Amniotic stem cell (primary cell): ENCODE measurements around the gene VWDE.

Experiments used
- DNase-seq: peaks from one replicate; lab custom pipeline; 2025; lab: John Stamatoyannopoulos, UW

Gene VWDE

DNA sequence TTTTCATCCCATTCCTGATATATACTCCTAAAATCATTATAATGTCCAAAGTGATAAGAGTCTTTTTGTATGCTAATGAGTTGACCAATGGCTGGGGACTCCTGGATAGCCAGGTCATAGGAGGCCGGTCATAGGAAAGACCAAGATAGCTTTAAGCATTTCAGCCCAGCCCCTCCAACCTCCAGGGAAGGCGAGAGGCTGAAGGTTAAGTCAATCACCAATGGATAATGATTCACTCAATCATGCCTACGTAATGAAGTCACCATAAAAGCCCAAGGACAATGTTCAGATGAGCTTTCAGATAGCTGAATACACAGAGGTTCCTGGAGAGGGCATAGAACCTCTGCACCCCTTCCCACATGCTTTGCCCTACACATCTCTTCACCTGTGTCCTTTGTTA is 75.7 kb downstream of the VWDE start:
- no peak for DNase-seq

DNA sequence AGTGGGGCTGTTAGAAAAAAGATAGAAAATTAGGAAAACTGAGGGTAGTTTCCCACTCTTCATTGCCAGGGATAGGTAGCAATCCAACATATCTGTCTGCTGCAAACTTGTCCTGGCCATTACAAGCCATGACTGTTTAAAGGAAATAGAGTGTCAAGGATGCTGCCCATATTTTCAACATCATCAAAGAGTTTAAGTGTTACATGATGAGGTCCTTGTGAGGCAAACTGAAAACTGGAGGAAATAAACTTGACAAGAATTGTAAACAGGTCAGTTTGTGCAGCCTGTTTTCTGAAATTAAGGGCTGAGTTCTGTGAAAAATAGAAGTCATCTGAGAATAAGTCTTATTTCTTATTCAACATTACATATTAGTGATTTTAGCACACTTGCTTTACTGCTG is 78.0 kb downstream of the VWDE start:
- no peak for DNase-seq

DNA sequence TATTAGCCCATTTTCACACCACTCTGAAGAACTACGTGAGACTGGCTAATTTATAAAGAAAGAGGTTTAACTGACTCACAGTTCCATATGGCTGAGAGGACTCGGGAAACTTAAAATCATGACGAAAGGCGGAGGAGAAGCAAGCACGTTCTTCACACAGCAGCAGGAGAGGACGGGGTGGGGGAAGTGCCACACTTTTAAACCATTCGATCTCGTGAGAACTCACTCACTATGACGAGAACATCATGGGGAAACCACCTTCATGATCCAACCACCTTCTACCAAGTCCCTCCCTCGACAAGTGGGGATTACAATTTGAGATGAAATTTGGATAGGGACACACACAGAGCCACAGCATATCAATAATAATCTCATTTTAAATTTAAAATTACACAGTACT is 80.2 kb downstream of the VWDE start:
- no peak for DNase-seq

DNA sequence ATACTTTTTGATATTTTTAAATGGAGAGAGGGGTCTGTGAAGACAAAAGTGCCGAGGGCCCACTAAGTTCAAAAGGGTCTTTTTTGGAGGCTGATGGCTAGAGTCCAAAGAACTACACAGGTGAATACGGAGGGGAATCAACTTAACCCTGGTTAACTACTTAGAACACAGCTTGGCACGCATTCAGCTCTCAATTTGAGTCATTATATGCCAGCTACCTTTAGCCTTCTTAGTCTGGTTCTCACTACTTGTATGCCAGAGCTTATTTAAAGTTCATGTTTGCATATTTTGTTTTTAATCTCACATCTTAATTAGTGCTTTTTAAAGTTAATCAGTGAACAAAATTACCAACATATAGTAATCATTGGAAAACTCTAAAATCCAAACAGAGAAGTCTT is 80.8 kb downstream of the VWDE start:
- no peak for DNase-seq

DNA sequence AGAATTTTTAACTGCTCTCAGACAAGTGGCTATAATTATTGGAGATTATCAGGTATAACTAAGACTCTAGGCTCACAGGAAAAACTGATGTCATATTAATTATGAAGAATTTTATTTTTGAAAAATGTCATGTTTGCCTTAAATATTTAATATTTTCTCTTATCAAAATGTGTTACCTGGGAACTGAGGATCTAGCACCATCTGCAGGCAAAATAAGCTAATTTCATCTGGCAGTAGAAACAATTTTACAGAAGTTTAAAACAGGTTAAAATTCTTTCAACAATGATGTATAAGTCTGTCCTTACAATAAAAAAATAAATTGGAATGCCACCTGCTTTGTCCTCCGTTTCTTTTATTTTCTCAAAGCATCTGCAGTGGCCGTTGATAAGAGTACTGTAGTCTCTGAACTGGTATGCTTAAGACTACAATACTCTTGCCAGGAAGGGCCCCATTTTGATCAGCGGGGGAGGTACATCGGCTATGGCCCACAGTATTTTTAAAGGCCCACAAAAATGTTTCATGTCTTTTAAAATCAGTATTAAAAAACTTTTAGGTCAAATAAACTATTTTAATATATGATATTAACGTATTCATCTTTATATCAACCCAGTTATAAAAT is 81.3 kb downstream of the VWDE start:
- DNase-seq: no peak

DNA sequence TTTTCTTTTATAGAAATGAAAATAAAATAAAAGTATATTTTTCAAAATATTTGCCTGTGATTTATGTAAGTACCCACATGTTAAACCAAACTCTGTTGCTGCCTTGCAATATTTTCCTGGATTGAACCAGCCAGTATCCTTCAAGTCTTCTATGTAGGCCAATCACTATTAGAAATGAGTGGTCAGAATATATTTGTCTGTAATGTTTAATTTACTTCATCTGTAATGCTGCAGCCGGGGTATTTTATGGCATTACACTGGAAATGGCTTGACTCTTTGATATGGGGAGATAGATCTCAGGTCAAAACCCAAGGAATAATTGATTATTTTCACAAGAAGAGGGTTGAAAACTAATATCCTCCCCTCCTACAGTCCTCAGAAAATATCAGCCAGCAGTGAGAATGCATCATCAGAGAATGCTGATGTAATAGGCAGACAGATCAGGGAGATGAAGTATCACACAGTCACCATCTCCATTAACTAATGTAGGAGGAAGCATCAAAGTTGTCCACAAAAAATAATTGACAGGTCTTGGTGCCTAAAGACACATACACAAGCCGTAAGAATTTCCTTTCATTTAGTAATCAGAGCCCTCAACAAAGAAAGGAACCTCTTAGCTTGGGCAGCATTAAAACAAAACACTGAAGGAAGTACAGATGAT is 82.5 kb downstream of the VWDE start:
- no peak for DNase-seq

DNA sequence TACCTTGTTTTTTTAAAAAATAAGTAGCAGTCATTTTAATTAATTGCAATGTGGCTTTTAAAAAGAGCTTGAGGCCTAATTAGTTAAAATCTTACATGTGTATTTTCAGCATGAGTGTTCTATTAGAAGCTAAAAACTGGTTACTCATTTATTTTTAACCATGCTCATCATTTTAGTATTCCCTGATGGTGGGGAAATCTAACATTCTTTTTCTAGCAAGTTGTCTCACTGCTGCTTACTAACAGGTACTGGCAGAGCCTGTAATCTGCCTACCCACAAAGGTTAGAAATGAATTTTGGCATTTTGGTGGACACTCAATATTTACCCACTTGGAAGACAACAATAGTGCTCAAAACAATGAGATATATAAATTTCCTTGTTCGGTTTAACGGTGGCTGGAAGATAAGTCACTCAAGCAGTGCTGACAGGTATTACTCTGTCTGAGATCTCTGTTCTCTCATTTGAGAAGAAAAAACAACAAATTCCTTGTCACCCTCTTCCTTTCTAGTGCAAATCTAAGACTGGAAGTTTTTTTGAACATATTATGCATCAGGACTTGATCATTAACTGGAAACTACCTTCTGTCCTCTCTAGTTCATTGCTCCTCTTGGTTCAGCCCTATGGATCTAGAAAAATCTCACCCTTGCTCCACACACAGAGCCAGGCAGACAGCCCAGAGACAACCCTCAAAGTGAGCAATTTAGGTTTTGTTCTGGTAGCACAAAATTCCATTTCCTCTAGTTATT is 83.3 kb downstream of the VWDE start:
- no peak for DNase-seq

DNA sequence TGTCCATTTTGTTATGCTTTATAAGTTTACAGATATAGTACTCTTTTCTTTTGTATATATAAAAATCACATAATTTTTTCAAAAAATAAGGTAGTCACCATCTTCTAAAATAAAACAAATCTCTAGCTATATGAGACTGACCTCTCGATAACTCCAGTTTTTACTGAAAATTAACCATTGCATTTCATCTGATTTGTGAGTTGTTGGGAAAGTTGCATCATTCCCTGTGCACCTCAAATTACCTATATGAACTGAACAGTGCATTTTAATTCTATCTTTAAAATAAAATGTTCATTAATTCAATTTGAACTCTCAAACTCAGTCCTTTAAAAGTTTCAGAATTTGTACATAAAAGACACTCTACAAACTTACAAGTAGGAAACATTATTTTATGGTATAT is 86.0 kb downstream of the VWDE start:
- no peak for DNase-seq

DNA sequence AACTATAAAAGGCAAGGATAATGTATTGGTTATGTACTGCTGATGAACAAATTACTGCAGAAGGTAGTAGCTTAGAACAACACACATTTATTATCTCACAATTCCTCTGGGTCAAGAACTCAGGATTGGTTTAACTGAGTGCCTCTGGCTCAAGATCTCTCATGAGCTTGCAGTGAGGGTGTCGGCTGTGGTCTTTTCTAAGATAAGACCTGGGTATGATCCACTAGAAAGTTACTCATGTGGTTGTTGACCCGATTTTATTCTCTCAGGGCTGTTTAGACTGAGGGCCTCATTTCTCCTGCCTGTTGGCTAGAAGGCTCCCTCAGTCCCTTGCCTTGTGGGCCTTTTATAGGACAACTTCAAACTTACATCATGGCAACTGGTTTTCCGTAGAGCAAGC is 86.7 kb downstream of the VWDE start:
- no peak for DNase-seq

DNA sequence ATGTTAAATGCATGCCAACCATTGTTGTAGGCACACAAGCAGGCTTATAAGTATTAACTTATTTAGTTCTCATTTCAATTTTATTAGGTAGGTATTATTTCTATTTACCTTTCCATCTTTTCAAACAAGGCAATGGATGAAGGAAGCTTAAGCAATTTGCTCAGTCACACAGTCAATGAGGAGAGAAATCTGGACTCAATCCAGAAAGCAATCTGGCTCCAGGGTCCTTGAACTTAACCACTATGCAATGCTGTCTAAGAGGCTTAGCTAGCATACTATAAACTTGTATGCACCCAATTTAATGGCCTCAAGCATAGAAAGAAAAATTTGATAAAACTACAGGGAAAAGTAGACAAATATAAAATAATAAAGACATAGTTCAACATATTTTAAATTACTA is 88.6 kb downstream of the VWDE start:
- no peak for DNase-seq

DNA sequence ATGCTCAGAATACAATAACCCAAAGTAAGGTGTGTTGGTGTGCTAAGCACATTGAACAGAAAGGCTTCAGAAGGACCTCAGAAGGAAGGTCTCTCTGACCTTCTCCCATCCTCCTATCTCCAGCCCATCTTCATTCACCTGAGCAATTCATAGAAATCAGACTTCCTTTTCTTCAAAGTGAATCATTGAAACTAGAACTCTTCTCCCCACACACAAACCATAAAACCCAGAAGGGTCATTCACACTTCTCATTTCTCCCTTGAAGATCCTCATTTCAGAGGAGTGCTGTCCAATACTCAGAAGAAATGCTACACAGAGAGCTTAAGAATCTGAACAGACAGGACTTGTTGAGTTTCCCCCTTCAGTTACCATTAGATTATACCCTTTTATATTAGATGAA is 89.5 kb downstream of the VWDE start:
- no peak for DNase-seq

DNA sequence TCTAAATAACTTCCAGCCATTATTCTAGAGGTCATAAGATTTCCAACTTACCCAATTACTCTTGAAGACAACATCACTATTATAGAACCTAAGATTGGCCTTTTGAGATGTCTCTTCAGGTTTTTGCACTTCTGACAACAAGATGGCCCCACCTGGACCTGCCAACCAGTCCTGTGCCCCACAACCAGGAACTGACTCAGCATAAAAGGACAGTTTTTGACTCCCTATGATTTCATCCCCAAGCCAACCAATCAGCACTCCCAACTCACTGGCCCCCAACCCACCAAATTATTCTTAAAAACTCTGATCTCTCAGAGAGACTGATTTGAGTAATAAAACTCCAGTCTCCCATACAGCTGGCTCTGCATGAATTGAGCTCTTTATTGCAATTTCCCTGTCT is 98.2 kb downstream of the VWDE start:
- DNase-seq: no peak

DNA sequence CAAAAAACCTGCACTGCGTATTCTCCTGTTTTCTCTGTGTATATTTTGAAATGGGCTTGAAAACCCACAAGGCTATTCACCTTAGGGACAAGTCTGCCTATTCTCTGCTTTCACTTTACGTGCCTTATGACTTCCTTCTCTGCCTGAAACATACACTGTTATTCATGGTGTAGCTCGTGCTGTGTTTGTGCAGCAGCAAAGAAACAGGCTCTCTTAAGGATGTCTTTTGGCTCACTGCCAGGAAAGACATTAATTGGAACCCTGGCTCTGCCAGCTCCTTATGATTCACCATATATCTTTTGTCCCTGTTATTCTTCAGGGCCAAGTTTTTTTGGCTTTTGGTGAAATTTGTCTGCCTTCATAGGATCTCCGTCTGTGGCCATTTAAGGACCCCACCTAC is 100.2 kb downstream of the VWDE start:
- no peak for DNase-seq

DNA sequence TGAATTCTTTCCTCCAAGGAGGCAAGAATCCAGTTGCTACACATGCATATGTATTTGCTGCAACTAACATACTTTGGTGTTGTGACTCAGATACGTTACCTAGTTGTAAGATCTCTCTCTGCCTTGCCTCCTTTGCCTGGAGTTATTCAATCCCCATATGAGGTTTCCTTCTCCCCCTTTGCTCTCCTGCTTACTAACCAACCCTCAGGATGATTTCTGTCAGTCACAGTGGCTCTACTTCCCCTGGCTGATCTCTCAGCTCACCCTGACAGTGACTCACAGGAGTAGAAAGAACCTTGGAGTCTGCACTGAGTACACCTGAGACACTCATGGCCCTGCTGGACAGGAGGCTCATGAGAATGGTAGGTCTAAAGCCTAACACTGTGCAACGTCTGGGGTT is 100.6 kb downstream of the VWDE start:
- no peak for DNase-seq

DNA sequence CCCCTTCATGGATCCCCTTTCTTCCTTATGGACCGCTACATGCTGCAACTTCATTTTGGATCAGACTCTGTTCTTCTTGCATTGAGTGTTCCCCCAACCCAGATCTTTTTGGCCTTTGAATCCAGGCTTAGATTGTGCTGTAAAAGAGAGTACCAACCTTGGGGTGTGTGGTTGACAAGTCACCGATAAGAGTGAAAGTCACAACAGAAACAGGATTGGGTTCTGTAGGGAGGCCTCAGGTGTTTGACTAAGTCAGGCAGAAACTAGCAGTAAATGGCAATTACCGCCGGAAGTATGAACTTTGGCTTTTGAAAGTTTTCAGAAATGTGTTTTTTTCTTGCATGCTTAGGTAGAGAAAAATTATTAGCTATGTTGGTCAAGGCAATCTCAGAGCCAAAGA is 103.2 kb downstream of the VWDE start:
- DNase-seq: no peak

DNA sequence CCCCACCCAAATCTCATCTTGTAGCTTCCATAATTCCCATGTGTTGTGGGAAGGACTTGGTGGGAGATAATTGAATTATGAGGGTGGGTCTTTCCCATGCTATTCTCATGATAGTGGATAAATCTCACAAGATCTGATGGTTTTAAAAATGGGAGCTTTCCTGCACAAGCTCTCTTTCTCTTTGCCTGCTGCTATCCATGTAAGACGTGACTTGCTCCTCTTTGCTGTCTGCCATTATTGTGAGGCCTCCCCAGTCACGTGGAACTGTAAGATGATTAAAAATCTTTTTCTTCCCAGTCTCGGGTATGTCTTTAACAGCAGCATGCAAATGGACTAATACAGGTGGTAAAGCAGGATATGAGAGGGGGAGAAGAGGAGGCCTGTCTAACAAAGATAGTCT is 104.3 kb downstream of the VWDE start:
- DNase-seq: no peak

DNA sequence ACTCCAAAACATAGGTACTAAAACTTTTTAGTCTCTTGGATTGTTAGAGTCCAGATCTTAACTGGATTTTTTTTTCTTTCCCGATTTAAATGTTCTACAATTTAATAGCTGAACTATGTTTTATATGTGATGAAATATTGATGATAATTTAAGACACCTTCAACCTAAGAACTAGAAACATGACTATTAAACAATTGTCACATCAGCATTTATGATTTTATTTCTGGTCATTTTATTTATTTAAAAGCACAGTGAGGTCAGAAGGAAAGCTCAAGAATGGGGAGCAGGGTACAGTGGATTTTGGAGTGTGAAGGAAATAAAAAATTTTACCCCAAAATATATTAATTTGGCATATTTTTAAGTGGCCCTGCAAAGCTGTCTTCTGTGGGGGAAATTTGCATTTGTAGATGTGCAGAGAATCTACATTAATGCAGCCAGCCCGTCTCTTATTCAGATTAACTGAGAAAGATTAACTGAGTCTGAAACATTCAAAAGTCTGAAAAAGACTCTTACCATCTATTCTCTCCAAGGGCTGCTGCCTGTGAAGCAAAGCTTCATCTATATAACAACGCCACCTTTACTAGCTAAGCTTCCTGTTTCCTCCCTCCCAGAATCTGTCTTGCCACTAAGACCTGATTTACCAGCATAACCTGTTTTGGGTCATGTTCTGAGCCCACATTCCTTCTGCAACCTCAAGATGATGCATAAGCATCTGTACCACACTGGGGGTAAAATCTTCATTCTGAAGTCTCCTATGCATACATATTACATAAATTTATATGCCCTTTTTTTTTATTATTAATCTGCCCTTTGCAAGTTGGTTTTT is 106.2 kb downstream of the VWDE start:
- DNase-seq: no peak

DNA sequence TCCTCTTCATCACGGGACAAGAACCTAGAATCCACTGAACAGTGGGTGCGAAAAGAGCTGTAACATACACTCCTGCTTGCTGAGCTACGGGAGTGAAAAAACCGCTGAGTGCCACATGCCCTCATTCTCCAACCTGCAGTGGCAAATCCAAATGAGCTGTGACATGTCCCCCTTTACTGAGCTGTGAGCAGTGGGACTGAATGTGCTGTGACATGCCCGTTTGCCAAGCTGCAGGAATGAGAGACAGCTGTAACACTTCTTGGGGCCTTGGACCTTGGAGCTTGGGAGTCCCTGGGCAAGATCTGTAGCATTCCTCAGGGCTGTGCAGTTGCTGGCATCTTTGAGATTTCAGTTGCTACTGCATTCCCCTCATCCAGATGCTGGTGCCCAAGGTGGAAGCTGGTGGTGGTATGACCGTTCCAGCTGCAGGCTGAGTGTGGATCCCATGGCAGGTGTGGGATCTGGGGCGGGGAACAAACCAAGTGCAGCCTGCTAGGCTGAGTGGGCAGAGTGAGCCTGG is 107.6 kb downstream of the VWDE start:
- DNase-seq: no peak

DNA sequence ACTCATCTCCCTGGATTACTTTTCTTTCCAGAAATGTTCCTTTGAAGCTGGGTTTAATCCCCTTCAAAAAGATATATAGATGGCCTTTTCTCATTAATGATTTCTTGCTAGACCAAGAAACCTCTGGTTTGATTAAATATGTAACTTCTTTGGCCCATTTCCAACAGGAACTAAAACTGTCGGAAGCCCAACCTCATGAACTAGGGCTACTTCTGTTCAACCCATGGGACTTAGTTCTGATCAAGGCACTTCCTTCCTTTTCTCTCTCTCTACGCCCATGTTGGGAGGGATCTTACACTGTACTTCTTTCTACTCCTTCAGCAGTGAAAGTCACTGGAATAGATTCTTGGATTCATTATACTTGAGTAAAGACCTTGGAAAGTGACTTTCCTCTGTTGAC is 109.0 kb downstream of the VWDE start:
- DNase-seq: no peak

DNA sequence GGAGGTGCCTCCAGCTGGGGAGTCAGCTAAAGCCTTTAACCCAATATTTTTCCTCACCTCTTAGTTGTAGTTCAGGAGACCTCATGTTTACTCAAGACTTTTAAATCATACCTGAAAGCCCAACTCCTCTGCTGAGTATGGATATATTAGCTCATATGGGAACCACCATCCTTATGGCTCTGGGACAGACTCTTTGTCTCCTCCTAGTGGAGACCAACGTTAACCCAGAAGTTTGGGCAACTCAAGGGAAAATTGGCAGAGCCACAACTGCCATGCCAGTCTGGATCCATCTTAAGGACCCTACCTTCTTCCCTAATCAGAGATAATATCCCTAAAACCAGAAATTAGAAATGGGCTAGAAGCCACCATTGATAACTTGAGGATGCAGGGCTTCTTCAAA is 111.8 kb downstream of the VWDE start:
- no peak for DNase-seq

DNA sequence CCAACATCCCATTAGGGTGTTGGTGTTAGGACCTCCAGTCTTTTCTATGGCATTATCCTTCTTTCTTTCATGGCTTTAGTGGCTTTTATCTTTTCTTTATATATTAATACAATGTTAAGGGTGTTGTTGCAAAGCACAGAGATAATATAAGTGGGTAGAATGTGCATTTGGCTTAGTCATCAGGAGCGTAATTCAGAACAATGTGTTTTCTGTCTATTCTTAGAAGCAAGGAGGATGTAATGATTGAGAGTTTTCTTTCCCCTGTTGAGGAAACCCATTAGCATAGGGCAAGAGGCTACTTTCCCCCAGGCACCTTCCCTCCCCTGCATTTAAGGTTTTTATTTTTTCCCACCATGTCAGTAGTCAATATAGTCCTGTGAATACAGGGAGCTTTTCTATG is 112.9 kb downstream of the VWDE start:
- DNase-seq: no peak

DNA sequence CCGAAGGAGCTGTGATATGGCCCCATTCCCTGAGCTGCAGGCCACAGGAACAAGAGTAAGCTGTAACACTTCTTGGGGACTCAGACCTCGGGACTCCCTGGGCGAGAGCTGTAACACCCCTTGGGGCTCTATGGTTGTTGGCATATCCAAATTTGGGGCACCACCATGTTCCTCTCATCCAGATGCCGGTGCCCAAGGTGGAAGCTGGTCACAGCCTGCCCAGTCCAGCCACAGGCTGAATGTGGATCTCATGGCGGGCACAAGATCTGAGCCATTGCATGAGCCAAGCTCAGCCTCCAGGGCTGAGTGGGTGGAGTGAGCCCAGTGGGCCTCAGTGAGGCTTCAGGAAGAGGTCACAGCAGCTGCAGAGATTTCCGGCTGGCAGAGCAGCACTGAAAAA is 113.7 kb downstream of the VWDE start:
- DNase-seq: no peak

DNA sequence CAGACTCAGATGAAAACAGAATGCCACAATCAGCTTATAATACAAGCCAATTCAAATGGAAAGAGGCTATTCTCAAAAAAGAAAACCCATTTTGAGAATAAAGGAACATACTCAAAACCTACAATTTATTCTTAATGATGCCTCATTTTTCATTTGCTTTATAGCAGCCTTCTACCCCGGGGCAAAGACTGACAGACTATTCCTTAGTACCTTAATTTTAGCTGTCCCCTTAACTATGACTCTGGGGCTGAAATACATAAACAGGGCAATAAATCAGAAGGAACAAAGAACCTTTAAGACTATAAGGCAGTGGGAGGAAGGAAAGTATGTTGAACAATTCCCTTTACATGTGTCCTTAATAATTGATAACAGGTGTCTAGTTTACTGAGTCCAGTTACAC is 115.8 kb downstream of the VWDE start:
- DNase-seq: no peak
